ENCODE measurements around the gene BRF1. TPM values are rescaled to one million over a fixed set of nuclear protein-coding genes. Genes with fewer than 3 reads are reported as not detected.

The BRF1 gene
- total and polyA plus RNA-seq, 2 experiments from 2014 or later: 23.6 to 35.9 TPM

GRCh38 chr14:105260959-105261358 is 39.8 kb downstream of the BRF1 start:
- H3K27me3 ChIP-seq: no peaks in the 10 kb centered on the region
- 93% methylated on average over 12 of the region's 12 CpGs for WGBS (ENCODE audit: low lambda C conversion rate, missing lambda C conversion rate)
- TF ChIP-seq CTCF (IDR thresholded peaks at IDR 0.05; ENCODE audit: poor library complexity): no peak
- no peak for TF ChIP-seq EZH2phosphoT487 (IDR thresholded peaks at IDR 0.05; ENCODE audit: low read depth, severe bottlenecking, unreplicated experiment)
- no peak for TF ChIP-seq EZH2 (IDR thresholded peaks at IDR 0.05; ENCODE audit: borderline replicate concordance)

GRCh38 chr14:105258846-105259245 is 42.0 kb downstream of the BRF1 start:
- 78% methylated on average over 7 of the region's 7 CpGs for WGBS (ENCODE audit: low lambda C conversion rate, missing lambda C conversion rate)
- H3K9me3 ChIP-seq (ENCODE audit: low read depth): no peaks in the 10 kb centered on the region
- no peaks in the 10 kb centered on the region for H3K4me1 ChIP-seq (ENCODE audit: insufficient read depth)
- no peak for DNase-seq (ENCODE audit: low spot score)
- no peaks in the 10 kb centered on the region for H3K36me3 ChIP-seq (replicated peaks; ENCODE audit: insufficient read depth, low read depth)
- no peaks in the 10 kb centered on the region for H3K79me2 ChIP-seq
- no peak overlapping the region for H2AFZ ChIP-seq
- H3K4me2 ChIP-seq: no peak overlapping the region
- H3K4me3 ChIP-seq: no peak overlapping the region
- H4K20me1 ChIP-seq (ENCODE audit: insufficient read depth, poor library complexity, severe bottlenecking): no peaks in the 10 kb centered on the region
- TF ChIP-seq CTCF (IDR thresholded peaks at IDR 0.05; ENCODE audit: poor library complexity) (no peak), EZH2phosphoT487 (IDR thresholded peaks at IDR 0.05; ENCODE audit: low read depth, severe bottlenecking, unreplicated experiment) (no peak), EZH2 (IDR thresholded peaks at IDR 0.05; ENCODE audit: borderline replicate concordance) (no peak)
- no peaks in the 10 kb centered on the region for H3K27me3 ChIP-seq
- peak overlapping the region; percentile 40 for H3K27ac ChIP-seq
- H3K9me2 ChIP-seq (replicated peaks; ENCODE audit: insufficient read depth): no peaks in the 10 kb centered on the region

More at GRCh38 chr14:105260959-105261358, 39.8 kb downstream of the BRF1 start:
- Histone ChIP-seq H3K9me3 (ENCODE audit: low read depth) (no peaks in the 10 kb centered on the region), H3K27ac (no peak overlapping the region), H3K79me2 (no peaks in the 10 kb centered on the region), H2AFZ (no peak overlapping the region), H3K4me3 (no peak overlapping the region), H4K20me1 (ENCODE audit: insufficient read depth, poor library complexity, severe bottlenecking) (no peaks in the 10 kb centered on the region), H3K4me1 (ENCODE audit: insufficient read depth) (no peaks in the 10 kb centered on the region), H3K36me3 (replicated peaks; ENCODE audit: insufficient read depth, low read depth) (no peaks in the 10 kb centered on the region), H3K4me2 (no peak overlapping the region), H3K9me2 (replicated peaks; ENCODE audit: insufficient read depth) (no peaks in the 10 kb centered on the region)
- DNase-seq (ENCODE audit: low spot score): no peak

GRCh38 chr14:105257464-105257863 is 43.3 kb downstream of the BRF1 start:
- DNase-seq (ENCODE audit: low spot score): no peak
- Histone ChIP-seq H3K79me2 (no peaks in the 10 kb centered on the region), H4K20me1 (ENCODE audit: insufficient read depth, poor library complexity, severe bottlenecking) (no peaks in the 10 kb centered on the region), H3K9me3 (ENCODE audit: low read depth) (no peaks in the 10 kb centered on the region), H3K4me3 (no peak overlapping the region), H3K4me2 (no peak overlapping the region), H3K27ac (no peak overlapping the region), H3K9me2 (replicated peaks; ENCODE audit: insufficient read depth) (no peaks in the 10 kb centered on the region), H3K36me3 (replicated peaks; ENCODE audit: insufficient read depth, low read depth) (no peaks in the 10 kb centered on the region), H3K4me1 (ENCODE audit: insufficient read depth) (no peaks in the 10 kb centered on the region), H3K27me3 (no peaks in the 10 kb centered on the region), H2AFZ (no peak overlapping the region)
- TF ChIP-seq CTCF (IDR thresholded peaks at IDR 0.05; ENCODE audit: poor library complexity) (no peak), EZH2phosphoT487 (IDR thresholded peaks at IDR 0.05; ENCODE audit: low read depth, severe bottlenecking, unreplicated experiment) (no peak), EZH2 (IDR thresholded peaks at IDR 0.05; ENCODE audit: borderline replicate concordance) (no peak)
- WGBS (ENCODE audit: low lambda C conversion rate, missing lambda C conversion rate): 95% methylated on average over 15 of the region's 15 CpGs

All from hepatocyte (in vitro differentiated cells).